ENCODE measurements around the gene MECR. TPM values are rescaled to one million over a fixed set of nuclear protein-coding genes. Genes with fewer than 3 reads are reported as not detected.
A peak's percentile ranks its signal among the peaks of the same experiment; 100 is the strongest.

MECR gene
- total and polyA plus RNA-seq, 10 of the 15 experiments (the other 5 are each of a cell fraction or from before 2014, with no cell fraction given), result 7.6 to 66.3 (median 38.7) TPM

GRCh38 chr1:29181413-29182225 lies 49.1 kb downstream of the MECR start, which contains the start of gene SRSF4 (continued):
- TF ChIP-seq CEBPZ (IDR thresholded peaks at IDR 0.05; ENCODE audit: low read depth, low read length) (no peak), ZNF24 (IDR thresholded peaks at IDR 0.05) (0 out of 2 replicates have a peak, but pooled peaks have one; percentile 34), USF2 (IDR thresholded peaks at IDR 0.05; ENCODE audit: borderline replicate concordance, low read depth, low read length) (no peak), SPI1 (IDR thresholded peaks at IDR 0.05; ENCODE audit: borderline replicate concordance, insufficient read depth, low read depth, low read length) (peak; percentile 60), NKRF (conservative IDR thresholded peaks at IDR 0.05) (peak; percentile 53), KAT2A (conservative IDR thresholded peaks at IDR 0.05; ENCODE audit: control insufficient read depth, low read depth, low read length) (no peak), EZH2 (IDR thresholded peaks at IDR 0.05; ENCODE audit: borderline replicate concordance, control insufficient read depth, low read depth, low read length) (no peak), FOXK2 (IDR thresholded peaks at IDR 0.05) (no peak), WRNIP1 (IDR thresholded peaks at IDR 0.05; ENCODE audit: borderline replicate concordance, low read depth, low read length) (no peak), SMAD5 (IDR thresholded peaks at IDR 0.05; ENCODE audit: low read depth) (peak; percentile 90; the same call in 1 of the 2 replicates), MEF2A (IDR thresholded peaks at IDR 0.05; ENCODE audit: insufficient read depth, low read depth, low read length) (0 out of 2 replicates have a peak, but pooled peaks have one; percentile 26), SMARCA5 (IDR thresholded peaks at IDR 0.05) (peak; percentile 79; the same call in 1 of the 2 replicates), PKNOX1 (IDR thresholded peaks at IDR 0.05) (peak; percentile 98), USF1 (IDR thresholded peaks at IDR 0.05; ENCODE audit: borderline replicate concordance, extremely low read length, insufficient read depth, low read depth, low read length) (no peak), TBL1XR1 (IDR thresholded peaks at IDR 0.05; ENCODE audit: low read depth, low read length) (no peak; the same call in 1 of the 2 replicates), SREBF1 (IDR thresholded peaks at IDR 0.05; ENCODE audit: low read length) (peak; percentile 42; the same call in 1 of the 2 replicates), HDAC6 (IDR thresholded peaks at IDR 0.05; ENCODE audit: unreplicated experiment) (no peak), RCOR1 (conservative IDR thresholded peaks at IDR 0.05; ENCODE audit: low read depth, low read length) (no peak), SIN3A (IDR thresholded peaks at IDR 0.05; ENCODE audit: low read depth, low read length) (peak; percentile 72; the same call in 1 of the 2 replicates), TCF3 (IDR thresholded peaks at IDR 0.05; ENCODE audit: borderline replicate concordance, insufficient read depth, low read depth, low read length) (peak; percentile 87), STAT3 (IDR thresholded peaks at IDR 0.05; ENCODE audit: low read depth, low read length) (no peak)
